ENCODE results near the gene ZNF718.

DNA sequence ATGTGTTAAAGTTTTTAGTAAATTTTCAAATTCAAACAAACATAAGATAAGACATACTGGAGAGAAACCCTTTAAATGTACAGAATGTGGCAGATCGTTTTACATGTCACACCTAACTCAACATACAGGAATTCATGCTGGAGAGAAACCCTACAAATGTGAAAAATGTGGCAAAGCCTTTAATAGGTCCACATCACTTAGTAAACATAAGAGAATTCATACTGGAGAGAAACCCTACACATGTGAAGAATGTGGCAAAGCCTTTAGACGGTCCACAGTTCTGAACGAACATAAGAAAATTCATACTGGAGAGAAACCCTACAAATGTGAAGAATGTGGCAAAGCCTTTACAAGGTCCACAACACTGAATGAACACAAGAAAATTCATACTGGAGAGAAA, 38.4 kb upstream of the ZNF718 start:
- TF ChIP-seq POLR2A (IDR thresholded peaks at IDR 0.05; ENCODE audit: low read depth) (no peak), EP300 (IDR thresholded peaks at IDR 0.05) (no peak)
- TF ChIP-seq, protein P1, sequence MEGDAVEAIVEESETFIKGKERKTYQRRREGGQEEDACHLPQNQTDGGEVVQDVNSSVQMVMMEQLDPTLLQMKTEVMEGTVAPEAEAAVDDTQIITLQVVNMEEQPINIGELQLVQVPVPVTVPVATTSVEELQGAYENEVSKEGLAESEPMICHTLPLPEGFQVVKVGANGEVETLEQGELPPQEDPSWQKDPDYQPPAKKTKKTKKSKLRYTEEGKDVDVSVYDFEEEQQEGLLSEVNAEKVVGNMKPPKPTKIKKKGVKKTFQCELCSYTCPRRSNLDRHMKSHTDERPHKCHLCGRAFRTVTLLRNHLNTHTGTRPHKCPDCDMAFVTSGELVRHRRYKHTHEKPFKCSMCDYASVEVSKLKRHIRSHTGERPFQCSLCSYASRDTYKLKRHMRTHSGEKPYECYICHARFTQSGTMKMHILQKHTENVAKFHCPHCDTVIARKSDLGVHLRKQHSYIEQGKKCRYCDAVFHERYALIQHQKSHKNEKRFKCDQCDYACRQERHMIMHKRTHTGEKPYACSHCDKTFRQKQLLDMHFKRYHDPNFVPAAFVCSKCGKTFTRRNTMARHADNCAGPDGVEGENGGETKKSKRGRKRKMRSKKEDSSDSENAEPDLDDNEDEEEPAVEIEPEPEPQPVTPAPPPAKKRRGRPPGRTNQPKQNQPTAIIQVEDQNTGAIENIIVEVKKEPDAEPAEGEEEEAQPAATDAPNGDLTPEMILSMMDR (IDR thresholded peaks at IDR 0.05), result no peak
